CD4-positive, alpha-beta T cell treated with Interferon alpha-2 for 1 hour (primary cell): ENCODE measurements around the gene KDM6B.

Experiments used
- DNase-seq, 2 donors: peaks; one replicate each; pipeline ENCODE4 v3.0.0-alpha.2; 2020 to 2022

Gene KDM6B

DNA sequence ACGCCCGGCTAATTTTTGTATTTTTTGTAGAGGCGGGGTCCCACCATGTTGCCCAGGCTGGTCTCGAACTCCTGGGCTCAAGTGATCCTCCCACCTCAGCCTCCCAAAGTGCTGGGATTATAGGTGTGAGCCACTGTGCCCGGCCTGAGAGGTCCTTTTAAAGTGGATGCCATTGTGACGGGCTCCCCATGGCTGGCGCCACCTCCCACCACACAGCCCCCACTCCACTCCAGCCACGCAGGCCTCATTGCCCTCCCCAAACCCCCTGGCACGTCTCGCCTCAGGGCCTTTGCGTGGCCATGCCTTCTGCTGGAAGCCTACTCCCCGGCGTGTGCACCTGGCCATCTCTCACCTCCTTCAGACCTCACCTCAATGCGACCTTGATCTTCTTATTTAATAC is 11.9 kb upstream of the KDM6B start:
- DNase-seq, result no peak

DNA sequence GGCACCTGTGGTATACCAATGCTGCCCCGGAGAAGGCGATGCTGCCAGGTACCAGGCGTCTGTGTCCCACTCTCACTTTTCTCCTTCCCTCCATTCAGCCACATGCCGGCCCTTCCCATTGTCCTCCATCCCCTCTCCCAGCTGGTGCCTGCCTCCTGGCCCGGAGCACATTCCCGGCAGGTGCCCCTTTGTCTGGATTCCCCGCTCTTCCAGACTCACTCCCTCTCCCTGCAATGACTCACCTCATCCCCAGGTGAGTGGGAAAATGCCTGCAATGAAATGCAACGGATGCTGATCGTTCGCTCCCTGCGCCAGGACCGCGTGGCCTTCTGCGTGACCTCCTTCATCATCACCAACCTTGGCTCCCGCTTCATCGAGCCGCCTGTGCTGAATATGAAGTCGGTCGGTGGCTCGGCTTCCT is 10.4 kb upstream of the KDM6B start:
- DNase-seq, result no peak

DNA sequence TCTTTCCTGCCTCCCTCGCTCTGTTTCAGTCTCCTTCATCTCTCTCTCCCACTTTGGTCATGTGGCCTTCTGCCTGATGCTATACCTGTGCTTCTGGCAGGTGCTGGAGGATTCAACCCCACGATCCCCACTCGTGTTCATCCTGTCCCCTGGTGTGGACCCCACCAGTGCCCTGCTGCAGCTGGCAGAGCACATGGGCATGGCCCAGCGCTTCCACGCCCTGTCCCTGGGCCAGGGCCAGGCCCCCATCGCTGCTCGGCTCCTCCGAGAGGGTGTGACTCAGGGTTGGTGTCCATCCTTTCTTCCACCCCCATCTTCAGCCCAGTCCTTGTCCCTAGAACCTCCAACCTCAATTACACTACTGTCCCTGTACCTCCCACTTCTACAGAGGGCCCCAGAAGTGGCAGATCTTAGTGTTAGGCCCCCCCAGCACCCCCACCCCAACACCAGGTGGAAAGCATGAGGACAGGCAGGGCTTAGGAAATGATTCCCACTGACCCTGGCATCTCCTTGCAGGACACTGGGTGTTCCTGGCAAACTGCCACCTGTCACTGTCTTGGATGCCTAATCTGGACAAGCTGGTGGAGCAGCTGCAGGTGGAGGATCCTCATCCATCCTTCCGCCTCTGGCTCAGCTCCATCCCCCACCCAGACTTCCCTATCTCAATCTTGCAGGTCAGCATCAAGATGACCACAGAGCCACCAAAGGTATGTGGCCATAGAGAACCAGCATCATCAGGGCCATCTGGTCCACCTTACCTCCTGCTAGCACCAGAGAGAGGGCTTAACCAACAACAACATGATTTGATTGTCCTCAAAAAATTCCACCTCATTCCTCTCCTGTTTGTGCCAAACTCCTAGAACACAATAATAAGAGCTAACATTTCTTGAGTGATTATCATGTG is 9.7 kb upstream of the KDM6B start:
- no peak for DNase-seq

DNA sequence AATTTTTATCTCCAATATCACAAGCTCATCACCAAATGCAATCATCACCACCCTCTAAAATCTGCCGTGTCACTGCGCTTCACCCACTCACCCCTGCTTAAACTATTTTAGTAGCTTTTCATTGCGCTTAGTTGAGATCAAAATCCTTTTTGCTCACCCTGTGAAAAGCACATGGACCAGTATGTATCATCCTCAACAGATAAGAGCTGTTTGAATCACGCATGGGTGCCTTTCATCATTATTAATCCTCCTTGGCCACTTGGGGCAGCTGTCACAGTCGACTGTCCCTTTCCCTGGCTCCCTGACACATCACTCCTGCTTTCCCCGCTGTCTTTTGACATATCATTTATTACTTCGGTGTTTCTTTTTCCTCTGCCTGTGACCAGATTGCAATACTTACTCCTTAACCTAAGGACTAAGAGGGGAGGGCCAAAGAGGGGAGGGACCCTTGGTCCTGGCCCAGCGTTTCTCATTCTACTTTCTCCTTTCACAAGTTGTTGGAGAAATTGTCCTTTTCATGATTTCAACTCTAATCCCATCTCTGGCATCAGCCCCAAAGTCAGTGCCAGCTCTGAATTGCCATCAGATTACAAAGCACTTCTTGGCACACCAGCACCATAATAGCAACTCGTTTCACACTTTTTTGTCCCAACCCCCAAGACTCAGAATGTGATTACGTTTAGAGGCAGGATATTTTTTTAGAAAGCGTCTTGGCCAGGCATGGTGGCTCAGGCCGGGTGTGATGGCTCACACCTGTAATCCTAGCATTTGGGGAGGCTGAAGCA is 8.6 kb upstream of the KDM6B start:
- no peak for DNase-seq

DNA sequence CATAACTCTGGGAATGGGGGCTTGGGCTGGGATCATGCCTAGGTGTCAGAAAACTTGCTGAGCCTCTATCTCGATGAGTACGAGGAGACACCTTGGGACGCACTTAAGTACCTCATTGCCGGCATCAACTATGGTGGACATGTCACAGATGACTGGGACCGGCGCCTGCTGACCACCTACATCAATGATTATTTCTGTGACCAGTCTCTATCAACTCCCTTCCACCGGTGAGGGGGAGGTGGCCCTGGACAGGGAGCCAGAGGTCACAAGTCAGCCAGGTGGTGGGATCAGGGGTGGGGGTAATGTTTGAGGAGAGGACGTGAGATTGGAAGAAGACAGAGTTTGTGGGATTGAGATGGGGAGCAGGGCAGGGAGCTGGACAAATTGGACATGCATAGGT is 3.4 kb upstream of the KDM6B start:
- DNase-seq, result no peak

DNA sequence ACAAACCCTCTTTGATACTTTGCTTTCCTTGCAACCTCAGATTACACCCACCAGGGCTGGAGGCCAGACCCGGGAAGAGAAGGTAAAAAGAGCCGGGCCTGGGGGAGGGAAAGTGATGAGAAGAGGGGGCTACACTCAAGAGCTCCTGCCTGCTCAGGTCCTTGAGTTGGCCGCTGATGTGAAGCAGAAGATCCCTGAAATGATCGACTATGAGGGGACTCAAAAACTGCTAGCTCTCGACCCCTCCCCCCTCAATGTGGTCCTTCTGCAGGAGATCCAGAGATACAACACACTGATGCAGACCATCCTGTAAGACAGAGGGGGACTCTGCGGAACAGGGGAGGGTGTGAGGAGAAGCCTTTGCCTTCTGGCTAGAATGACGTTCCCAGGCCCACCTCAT is 2.8 kb upstream of the KDM6B start:
- no peak for DNase-seq

DNA sequence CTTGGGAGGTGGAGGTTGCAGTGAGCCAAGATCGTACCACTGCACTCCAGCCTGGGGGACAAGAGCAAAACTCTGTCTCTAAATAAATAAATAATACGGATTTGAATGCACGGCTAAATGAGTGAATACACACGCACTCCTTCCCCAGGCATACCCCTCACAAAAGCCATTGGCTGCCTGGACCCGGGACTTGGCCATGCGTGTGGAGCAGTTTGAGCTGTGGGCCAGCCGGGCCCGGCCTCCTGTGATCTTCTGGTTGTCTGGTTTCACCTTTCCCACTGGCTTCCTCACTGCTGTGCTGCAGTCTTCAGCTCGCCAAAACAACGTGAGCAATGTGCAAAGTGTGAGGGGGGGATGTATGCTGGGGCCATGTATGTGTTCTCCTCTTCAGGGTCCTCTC is 1.6 kb upstream of the KDM6B start:
- DNase-seq, result no peak

DNA sequence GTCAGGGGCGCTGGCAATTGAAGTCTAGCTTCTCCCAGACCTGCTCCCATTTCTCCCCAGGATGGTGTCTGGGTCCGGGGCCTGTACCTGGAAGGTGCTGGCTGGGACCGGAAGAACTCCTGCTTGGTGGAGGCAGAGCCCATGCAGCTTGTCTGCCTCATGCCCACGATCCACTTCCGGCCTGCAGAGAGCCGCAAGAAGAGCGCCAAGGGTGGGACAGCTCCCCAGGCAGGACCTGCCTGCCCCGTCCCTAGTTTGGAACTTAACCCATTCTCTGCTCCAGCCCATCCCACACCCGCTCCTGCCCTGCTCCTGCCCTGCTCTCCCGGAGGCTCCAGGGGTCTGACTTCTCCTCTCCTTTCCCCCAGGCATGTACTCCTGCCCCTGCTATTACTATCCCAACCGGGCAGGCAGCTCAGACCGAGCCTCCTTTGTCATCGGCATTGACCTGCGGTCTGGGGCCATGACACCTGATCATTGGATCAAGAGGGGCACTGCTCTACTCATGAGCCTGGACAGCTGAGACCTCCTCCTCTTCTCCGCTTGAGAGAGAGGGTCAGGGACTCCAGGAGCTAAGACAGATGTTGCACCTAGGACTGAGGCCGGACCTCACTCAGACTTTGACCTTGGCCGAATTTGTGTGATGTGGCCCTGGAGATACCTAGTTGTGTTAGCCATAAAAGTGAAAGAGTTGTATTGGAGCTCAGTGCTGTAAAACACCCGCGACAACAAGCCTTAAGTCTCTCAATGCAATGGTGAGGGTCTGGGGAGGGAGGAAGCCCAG is 814 bp upstream of the KDM6B start:
- DNase-seq, result no peak

DNA sequence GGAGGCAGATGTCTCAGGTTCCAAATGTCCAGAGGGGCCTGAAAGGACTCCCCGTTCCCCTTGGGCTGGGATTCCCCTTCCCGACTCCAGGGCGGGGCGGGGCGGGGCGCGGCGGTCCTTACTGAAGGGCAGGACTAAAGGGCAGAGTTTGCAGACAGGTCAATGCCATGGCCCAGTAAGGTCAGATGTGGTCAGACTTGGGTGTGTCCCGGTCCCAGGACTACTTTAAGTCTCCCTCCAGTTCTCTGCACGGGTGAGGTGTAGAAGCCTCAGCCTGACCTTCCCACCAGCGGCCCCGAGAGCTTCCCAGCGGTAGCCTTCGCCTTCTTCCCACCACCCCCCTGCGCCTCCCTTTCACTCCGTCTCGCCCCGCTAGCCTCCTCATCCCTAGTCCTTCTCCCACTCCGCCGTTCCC is 532 bp downstream of the KDM6B start:
- DNase-seq, result peak; percentile 73 to 76

DNA sequence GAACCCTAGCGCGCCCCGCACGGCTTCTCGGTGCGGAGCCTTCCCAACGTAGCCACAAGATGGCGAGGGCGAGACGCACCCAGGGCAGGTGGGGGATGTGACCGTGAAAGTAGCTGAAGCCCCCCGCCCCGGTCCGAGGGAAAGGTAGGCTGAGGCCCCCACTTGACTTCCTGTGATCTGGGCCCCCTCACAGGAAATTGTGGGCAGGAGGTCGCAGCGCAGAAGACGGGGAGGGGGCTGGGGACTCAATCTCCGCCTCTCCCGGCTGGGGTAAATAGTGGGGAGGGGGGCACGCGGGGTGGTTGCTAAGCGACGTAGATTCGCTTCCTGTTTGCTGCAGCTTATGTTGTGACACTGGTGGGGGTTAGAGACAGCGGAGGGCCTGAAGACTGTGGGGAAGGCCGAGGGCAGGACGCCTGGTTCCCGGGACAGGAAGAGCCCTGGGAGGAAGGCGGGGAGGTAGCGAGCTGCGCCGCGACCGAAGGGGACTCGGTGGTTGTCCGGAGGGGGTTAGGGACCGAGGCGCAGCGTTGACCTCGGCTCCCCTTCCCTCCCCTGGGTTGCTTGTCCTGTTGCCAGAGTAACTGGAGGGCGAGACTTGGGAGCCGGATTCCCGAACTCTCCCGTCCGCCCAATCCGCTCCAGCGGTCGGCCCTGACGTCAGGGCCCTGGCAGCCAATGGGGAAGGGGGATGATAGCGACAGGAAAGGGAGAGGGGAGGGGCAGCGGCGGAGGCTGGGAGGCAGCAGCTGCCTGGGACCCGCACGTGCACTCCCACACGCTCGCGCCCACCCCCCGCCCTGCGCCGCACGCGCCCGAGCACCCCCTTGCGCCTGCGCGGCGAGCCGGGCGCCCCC is 1.2 kb downstream of the KDM6B start:
- DNase-seq, result peak; percentile 94

DNA sequence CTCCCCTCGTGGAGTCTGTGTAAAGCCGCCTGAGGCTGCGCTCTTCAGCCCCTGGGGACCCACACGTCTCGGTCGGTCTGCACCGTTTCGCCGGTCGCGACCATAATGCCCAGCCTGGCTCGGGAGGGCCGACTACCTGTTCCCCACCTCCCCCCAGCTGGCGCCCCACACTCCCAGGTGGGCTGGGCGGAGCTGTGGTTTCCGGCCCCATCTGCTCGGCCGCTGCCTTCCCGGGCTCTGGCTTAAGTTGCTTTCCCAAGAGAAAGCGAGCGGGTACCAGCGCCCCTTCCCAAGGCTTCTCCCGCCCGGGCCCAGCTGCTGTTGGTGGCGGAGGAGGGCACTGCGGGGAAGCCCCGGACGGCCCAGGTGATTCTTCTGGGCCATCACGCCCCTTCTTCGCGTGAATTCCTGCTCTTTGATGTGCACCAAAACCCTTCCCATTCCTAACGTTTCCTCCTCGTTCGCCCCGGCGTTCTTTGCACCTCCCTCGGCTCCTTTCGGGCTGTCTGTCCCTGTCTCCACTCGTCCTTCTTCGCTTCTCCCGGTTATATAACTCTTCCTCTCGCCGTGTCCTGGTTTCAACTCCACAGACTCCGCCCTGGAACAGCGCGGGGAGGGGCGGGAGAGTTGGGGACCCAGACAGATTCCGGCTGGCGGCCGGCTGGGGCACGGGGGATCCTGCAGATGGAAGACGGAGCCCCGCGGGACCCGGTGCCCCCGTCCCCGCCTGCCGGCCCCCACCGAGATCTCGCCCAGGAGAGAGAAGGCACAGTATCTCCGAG is 2.0 kb downstream of the KDM6B start:
- peak in 1 of 2 donors; percentile 68 for DNase-seq

DNA sequence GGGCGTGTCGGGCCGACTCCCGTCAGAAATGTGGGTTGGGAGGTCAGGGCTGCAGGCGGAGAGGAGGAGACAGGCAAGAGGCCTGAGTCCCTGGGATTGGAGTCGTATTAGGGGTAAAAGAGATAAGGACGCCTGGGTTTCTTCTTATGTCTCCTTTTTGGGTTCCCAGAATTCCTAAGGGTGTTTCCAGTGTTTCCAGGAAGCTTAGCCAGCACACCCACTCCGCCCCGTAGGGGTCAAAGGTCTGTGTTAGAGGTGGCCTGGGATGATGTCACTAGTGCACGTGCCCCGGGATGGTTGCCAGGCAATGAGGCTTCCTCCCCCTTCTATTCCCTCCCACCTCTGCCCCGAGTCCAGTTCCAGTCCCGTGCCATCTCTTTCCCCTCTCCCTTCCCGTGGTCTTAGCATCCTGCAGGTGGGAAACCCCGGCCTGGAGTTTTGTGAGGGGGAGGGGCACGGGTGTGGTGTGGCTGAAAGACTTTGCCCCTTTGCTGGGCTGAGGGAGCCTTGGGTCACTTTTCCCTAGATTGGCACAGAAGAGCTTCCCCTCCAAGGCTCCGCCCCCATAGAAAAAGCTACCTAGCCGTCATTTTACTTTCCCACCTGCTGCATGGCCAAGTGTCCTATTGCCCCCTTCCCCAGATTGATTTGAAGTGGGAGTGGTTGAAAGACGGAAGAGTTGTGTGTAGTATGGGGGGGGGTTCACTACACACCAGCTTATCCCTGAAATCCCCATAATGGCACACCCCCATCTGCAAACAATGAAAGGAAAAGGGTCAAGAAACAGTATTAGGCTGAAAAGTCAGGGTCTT is 2.8 kb downstream of the KDM6B start:
- peak; percentile 85 for DNase-seq

DNA sequence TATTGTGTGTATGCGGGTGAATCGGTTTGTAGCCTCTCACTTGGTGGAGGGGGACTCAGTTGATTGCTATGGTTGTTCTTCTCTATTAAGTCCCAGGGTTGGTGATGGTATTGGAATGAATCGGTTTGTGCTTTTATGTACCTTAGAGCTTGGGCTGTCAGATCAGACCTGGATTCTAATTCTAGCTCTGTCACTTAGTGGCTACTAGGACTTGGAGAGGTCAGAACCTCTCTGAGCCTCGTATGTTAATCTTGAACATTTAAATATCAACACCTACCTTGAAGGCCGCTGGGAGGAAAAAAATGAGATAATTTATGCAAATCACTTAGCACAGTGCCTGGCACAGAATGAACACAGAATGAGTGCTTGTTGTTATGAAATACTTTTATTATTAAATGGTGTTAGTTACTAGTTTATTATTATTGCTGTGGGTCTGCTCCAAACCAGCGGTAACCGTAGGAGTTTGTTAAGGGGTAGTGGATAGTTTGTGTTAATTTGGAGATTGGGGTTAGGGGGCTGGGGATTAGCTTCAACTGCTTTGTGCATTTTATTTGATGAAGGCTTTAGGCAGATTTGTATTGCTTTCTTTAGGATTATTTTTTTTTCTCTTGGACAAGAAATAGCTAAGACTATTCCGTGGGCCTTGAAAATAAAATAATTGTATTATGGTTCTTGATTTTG is 3.5 kb downstream of the KDM6B start:
- DNase-seq, result peak in 1 of 2 donors; percentile 37

DNA sequence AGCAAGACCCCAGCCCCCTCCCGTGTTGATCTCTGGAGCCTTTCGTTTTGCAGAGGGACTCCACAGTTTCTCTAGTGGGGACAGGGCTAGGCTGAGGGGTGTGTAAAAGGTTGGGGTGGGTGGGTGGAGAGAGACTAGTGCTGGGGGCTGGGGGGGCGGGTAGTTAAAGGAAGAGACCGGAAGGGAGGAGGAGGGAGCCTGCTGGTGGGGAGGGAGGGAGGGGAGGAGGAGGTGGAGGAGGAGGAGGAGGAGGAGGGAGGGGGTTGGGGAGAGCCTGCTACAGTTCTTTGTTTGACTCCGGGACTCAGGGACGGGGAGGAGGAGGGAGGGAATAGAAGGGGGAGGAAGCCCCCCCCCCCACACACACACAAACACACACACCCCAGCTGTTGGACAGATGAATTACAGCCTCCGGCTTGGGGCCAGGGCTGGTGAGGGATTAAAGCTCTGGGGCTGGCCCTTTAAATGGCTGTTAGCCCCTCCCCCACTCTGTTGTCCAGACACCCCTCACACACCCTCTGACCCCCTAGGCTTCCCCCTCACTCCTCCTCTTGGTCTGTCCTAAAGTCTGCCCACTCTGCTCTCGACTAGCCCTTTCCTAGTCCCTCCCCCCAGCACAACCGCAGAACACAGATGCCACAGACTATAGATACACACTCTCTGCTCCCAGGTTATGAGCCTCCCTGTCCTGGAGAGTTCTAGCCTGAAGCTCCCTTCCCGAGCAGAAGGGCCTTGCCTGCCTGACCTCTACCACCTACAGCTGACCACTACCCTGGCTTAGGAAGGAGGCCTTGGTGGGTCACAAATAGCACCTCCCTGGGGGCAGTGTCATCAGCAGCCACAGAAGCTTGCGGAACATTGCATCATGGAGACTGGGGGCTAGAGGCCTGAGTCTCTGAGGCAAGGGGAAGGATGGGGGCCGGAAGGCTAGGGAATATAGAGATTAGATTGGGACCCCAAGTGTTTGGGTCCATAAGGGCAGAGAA is 4.4 kb downstream of the KDM6B start:
- peak in 1 of 2 donors; percentile 43 for DNase-seq

DNA sequence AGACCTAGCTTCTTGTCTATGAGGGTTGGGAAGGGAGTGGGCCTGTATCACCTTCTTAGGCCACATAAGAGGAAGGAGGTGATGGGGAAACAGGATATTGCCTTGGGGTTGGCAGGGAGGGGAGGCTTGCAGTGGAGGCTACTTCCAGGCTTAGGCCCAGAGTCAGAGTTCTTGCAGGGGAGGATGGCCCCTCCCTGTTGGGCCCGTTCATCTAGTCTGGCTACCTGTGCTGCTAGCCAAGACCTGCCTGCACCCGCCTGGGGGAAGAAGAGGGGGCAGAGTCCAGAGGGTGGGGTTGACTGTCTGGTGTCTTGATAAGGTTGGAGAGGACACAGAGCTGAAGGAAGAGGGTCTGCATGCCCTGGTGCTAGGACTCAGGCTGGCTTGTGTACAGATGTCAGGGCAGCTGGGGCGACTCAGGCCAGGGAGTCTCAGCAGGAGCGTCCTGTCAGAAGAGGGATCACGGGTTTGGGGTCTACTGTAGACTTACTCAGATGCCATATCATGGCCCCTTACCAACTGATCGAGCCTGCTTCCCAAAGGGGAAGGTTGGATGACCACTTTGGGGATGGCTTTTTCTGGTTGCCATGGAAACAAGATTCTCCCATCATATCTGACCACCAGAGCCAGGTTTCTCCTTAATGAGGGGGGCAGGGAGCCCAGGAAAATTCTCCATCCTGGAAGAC is 5.3 kb downstream of the KDM6B start:
- DNase-seq, result peak in 1 of 2 donors; percentile 21

DNA sequence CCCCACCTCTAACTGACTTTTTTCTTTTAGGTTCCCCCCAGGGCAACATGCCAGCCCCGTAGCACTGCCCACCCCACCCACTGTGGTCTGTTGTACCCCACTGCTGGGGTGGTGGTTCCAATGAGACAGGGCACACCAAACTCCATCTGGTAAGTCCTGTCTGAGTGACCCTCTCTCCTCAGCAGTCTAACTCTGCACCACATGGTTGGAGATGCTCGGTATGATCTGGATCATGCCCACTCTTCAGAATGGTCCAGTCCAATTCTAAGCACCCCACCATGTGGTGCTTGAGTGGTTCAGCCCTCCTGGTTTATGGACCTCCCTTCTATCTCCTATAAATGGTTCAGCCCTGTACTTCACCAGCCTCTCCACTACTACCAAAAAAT is 5.9 kb downstream of the KDM6B start:
- peak in 1 of 2 donors; percentile 47 for DNase-seq

DNA sequence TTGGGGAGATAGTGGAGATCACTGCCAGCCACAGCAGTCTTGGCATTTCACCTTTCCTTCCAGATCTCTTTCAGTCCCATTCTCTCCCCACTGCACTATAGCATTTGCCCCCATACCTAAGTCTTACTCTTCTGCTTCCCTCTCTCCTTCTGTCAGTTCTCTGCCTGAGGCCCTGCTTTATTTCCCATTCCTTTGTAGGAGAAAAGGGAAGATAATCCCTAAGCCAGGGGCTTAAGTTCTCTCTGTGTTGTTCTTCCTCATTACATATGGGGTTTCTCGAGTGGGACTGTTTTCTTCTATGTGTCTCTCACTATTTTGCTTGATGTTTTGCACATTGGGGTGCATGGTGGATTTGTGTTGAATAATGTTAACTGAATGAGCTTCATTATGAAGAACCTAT is 6.4 kb downstream of the KDM6B start:
- DNase-seq, result no peak

DNA sequence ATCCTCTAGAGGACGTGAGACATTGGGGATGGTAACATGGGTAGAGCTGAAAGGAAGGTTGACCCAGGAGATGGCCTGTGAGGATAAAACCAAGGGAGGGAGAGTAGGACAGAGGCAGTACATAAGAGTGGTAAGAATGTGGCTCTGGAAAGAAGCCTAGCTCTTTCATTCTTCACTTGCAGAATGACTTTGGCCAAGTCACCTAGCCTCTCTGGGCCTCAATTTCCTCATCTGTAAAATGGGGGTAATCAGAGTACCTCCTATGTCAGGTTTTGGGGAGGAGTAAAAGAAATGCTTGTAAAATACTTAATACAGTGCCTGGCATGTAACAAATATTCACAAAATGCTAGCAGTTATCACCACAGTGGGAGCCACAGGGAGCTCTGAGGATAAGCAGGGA is 6.9 kb downstream of the KDM6B start:
- DNase-seq, result no peak
